Fibroblast of villous mesenchyme (primary cell): ENCODE data around the gene POMT2. TPM values are rescaled to one million over a fixed set of nuclear protein-coding genes. Genes with fewer than 3 reads are reported as not detected.
"Not testable (repeated sequence)": the region's sequence is repeated elsewhere in the genome, so short reads cannot be mapped to it uniquely, and the experiment has no call there.

Experiments used
- DNase-seq: peaks from one replicate; pipeline ENCODE4 v3.0.0-alpha.2; 2010; ENCODE audit warnings: low read depth
- H3K4me3 ChIP-seq: 2 replicates; pipeline ENCODE4 v1.5.1; 2011; ENCODE audit warnings: low read depth, mild to moderate bottlenecking, low read length
- total RNA-seq: library from RNA; depleted of rRNA; stranded (reverse); fragments of >200 nt; gene quantifications from 2 replicates; pipeline ENCODE4 v1.2.3, GENCODE V29; 2012
- TF ChIP-seq, protein P1 (sequence below): IDR thresholded peaks from 2 replicates; pipeline ENCODE4 v1.5.1; 2012; ENCODE audit warnings: low read depth, mild to moderate bottlenecking, low read length; ENCODE audit not compliant: insufficient read depth

POMT2 gene
- total RNA-seq, 1 donor = 18.1 TPM

DNA sequence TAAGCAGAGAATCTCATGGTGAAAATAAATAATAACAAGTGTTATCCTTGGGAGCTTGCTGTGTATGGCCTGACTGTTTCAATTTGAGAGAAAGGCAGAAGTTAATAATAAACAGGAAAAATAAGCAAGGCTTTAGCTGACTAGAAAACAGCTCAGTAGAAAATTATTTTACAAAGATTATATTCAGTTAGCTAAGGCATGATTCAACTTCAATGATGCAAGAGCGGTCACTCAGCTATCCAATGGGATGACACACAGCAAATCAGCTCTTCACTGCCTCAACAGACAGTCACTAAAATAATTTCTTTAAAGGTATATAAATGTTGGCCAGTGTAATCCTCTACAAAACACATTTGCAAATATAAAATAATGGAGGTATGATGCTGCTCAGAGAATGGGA lies 18.7 kb upstream of the POMT2 start:
- DNase-seq = no peak
- TF ChIP-seq, protein P1, sequence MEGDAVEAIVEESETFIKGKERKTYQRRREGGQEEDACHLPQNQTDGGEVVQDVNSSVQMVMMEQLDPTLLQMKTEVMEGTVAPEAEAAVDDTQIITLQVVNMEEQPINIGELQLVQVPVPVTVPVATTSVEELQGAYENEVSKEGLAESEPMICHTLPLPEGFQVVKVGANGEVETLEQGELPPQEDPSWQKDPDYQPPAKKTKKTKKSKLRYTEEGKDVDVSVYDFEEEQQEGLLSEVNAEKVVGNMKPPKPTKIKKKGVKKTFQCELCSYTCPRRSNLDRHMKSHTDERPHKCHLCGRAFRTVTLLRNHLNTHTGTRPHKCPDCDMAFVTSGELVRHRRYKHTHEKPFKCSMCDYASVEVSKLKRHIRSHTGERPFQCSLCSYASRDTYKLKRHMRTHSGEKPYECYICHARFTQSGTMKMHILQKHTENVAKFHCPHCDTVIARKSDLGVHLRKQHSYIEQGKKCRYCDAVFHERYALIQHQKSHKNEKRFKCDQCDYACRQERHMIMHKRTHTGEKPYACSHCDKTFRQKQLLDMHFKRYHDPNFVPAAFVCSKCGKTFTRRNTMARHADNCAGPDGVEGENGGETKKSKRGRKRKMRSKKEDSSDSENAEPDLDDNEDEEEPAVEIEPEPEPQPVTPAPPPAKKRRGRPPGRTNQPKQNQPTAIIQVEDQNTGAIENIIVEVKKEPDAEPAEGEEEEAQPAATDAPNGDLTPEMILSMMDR = no peak
- no peak overlapping the region for H3K4me3 ChIP-seq

DNA sequence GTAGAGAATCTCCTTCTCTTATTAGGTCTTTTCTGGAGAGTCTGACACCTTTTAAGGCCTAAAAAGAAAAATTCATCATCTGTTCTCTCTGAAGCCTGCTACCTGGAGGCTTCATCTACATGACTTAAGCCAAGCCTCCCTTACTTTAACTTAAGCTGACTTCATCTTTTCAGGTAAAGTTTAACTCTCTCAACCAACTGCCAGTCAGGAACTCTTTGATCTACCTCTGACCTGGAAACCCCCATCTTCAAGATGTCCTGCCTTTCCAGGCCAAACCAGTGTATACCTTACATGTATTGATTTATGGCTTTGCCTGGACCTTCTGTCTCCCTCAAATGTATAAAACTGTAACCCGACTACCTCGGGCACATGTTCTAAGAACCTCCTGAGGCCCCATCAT lies 17.6 kb upstream of the POMT2 start:
- TF ChIP-seq, protein P1 = no peak
- DNase-seq = no peak
- H3K4me3 ChIP-seq = no peak overlapping the region

GRCh38 chr14:77337880-77338279 lies 17.2 kb upstream of the POMT2 start:
- no peak overlapping the region for H3K4me3 ChIP-seq
- TF ChIP-seq, protein P1 = no peak
- no peak for DNase-seq

- not testable (repeated sequence) for DNase-seq, H3K4me3 ChIP-seq
These were observed 16.6 kb upstream of the POMT2 start for GRCh38 chr14:77337255-77337654.

DNA sequence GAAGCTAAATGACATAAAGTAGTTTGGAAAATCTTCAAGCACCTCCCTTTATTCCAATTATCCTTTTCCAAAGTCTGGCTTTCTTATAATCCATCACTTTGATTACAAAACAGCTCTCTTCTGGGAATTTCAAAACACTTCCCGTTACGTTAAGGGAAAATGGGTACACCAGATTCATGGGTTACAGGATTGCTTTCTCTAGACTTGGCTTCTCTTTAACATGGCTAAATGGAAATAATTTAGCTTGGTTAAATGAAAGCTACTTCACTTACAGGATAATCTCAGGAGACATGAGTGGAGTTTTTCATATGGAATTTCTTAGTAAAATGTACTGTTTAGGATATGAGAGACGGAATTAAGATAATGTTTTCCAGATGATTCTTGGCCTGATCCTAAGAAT lies 14.9 kb upstream of the POMT2 start:
- TF ChIP-seq, protein P1 = no peak
- H3K4me3 ChIP-seq = no peak overlapping the region
- DNase-seq = no peak

DNA sequence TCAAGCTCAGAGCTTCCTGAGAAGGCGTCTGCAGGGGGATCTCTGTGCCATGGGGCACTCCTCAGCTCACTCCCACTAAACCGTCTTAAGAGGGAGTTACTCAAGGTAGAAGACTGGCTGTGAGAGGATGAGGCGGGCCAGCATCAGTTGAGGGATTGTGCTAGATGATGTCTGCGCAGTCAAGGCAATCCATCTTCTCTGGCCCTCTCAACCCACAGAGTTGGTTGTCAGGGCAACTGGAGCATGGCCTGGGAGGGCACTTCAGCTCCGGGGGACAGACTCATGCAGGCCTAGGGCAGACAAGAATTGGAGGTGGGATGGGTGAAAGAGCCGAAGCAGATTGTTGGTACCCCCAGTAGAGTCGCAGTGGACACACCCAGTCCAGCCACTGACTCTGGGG lies 9.2 kb upstream of the POMT2 start:
- no peak overlapping the region for H3K4me3 ChIP-seq
- TF ChIP-seq, protein P1 = no peak
- DNase-seq = no peak

GRCh38 chr14:77327111-77327510 lies 6.4 kb upstream of the POMT2 start:
- no peak for DNase-seq
- no peak overlapping the region for H3K4me3 ChIP-seq
- TF ChIP-seq, protein P1 = no peak
